ENCODE data around the gene ENTPD2. TPM values are rescaled to one million over a fixed set of nuclear protein-coding genes. Genes with fewer than 3 reads are reported as not detected.

ENTPD2 gene
- total RNA-seq, 1 experiment from 2014 or later: 8.3 TPM

DNA sequence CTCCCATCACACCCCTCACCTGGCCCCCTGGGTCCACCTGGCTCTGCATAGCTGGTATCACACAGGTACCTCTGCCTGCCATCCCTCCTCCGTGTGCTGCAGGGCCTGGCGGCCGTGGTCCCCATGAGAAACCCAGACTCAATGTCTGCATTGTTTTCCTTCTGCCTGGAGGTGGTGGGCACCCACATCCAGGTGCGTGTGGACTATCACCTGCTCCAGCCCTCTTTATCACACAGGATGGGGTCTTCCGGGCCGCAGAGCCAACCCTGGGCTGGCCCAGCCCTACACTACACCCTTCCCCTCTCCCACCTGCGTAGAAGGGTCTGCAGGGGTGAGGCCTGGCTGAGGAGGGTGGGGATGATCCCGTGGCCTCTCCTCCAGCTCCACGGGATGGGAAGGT is 14.9 kb downstream of the ENTPD2 start (continued):
- TF ChIP-seq, protein P1, sequence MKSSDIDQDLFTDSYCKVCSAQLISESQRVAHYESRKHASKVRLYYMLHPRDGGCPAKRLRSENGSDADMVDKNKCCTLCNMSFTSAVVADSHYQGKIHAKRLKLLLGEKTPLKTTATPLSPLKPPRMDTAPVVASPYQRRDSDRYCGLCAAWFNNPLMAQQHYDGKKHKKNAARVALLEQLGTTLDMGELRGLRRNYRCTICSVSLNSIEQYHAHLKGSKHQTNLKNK (CRISPR knock-in tag; IDR thresholded peaks at IDR 0.05): no peak

DNA sequence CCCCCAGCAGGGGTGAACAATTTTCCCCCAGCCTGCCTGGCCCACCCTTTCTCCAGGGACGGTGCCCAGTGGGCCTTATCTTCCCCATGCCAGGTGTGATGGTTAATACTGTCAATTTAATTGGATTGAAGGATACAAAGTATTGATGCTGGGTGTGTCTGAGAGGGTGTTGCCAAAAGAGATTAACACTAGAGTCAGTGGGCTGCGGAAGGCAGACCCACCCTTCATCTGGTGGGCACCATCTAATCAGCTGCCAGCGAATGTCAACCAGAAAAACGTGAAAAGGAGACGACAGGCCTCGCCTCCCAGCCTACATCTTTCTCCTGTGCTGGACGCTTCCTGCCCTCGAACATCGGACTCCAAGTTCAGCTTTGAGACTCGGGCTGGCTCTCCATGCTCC is 16.4 kb downstream of the ENTPD2 start:
- H3K27me3 Mint-ChIP-seq (ENCODE audit: low read depth): no peaks in the 10 kb centered on the region
- POLR2A ChIA-PET: no interaction called here
- H3K4me1 Mint-ChIP-seq: no peaks in the 10 kb centered on the region
- ATAC-seq (no peak), DNase-seq (ENCODE audit: low spot score) (no peak)
- no peaks in the 10 kb centered on the region for H3K9me3 Mint-ChIP-seq
- no peak overlapping the region for H3K4me3 Mint-ChIP-seq
- no peak for TF ChIP-seq GTF2I (CRISPR knock-in tag; conservative IDR thresholded peaks at IDR 0.05)
- TF ChIP-seq ETV6 (CRISPR knock-in tag; IDR thresholded peaks at IDR 0.05): no peak
- TF ChIP-seq RELA (CRISPR knock-in tag; IDR thresholded peaks at IDR 0.05; ENCODE audit: borderline replicate concordance): no peak
- no peak for TF ChIP-seq HMGA2 (CRISPR knock-in tag; IDR thresholded peaks at IDR 0.05)
- TF ChIP-seq TEAD4 (CRISPR knock-in tag; IDR thresholded peaks at IDR 0.05): no peak
- no peak for TF ChIP-seq EMX1 (CRISPR knock-in tag; IDR thresholded peaks at IDR 0.05)
- TF ChIP-seq JUN (CRISPR knock-in tag; IDR thresholded peaks at IDR 0.05): no peak
- no peak for TF ChIP-seq CREB1 (CRISPR knock-in tag; IDR thresholded peaks at IDR 0.05)
- TF ChIP-seq, protein P2, sequence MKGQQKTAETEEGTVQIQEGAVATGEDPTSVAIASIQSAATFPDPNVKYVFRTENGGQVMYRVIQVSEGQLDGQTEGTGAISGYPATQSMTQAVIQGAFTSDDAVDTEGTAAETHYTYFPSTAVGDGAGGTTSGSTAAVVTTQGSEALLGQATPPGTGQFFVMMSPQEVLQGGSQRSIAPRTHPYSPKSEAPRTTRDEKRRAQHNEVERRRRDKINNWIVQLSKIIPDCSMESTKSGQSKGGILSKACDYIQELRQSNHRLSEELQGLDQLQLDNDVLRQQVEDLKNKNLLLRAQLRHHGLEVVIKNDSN (CRISPR knock-in tag; IDR thresholded peaks at IDR 0.05): no peak
- no peak for TF ChIP-seq GABPB1 (CRISPR knock-in tag; IDR thresholded peaks at IDR 0.05)
- TF ChIP-seq ELF4 (CRISPR knock-in tag; IDR thresholded peaks at IDR 0.05; ENCODE audit: low read depth): no peak
- no peak for TF ChIP-seq FOXK1 (CRISPR knock-in tag; IDR thresholded peaks at IDR 0.05)
- TF ChIP-seq RORB (CRISPR knock-in tag; IDR thresholded peaks at IDR 0.05): no peak
- TF ChIP-seq ZNF232 (CRISPR knock-in tag; IDR thresholded peaks at IDR 0.05): no peak
- TF ChIP-seq MYBL2 (CRISPR knock-in tag; IDR thresholded peaks at IDR 0.05): no peak
- TF ChIP-seq FOXJ3 (CRISPR knock-in tag; IDR thresholded peaks at IDR 0.05; ENCODE audit: borderline replicate concordance): no peak
- no peak for TF ChIP-seq TEAD1 (CRISPR knock-in tag; IDR thresholded peaks at IDR 0.05)
- no peak overlapping the region for H3K27ac Mint-ChIP-seq
- H3K36me3 Mint-ChIP-seq: peaks cover 5% of the 10 kb centered on the region; the same call in 1 of the 2 replicates
- CTCF ChIA-PET: interaction anchor here (1.1 to 4.9 kb wide), 4 partner anchors 8 to 152 kb away, joined by 3 to 63 read pairs (median 14); partner anchors contain the start of genes NPDC1 and SSNA1

DNA sequence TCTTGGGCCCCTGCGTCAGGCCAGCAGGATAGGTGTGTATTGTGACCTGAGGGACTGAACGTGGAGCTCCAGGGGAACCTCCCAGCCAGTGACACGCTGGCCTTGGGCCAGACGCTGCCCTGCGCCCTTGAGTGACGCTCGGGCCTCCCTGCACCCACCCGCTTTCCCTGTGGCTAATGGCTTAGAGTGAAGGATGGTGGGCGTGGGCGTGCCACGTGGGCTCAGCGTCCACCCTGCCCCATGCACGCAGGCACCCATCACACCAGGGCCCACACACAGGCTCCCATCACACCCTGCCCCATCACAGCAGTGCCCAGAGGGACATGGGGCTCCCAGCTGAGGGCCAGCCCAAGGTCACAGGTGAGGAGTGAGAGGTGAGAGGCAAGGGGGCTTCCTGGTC is 16.8 kb downstream of the ENTPD2 start:
- H3K27me3 Mint-ChIP-seq (ENCODE audit: low read depth): no peaks in the 10 kb centered on the region
- H3K27ac Mint-ChIP-seq: no peak overlapping the region
- H3K36me3 Mint-ChIP-seq: peaks cover 5% of the 10 kb centered on the region; the same call in 1 of the 2 replicates
- H3K4me3 Mint-ChIP-seq: no peak overlapping the region
- H3K9me3 Mint-ChIP-seq: no peaks in the 10 kb centered on the region
- TF ChIP-seq NFATC4 (CRISPR knock-in tag; IDR thresholded peaks at IDR 0.05) (no peak), RORB (CRISPR knock-in tag; IDR thresholded peaks at IDR 0.05) (no peak), ZBTB21 (CRISPR knock-in tag; IDR thresholded peaks at IDR 0.05; ENCODE audit: borderline replicate concordance) (no peak), TEAD1 (CRISPR knock-in tag; IDR thresholded peaks at IDR 0.05) (no peak), ZNF671 (CRISPR knock-in tag; IDR thresholded peaks at IDR 0.05) (no peak), JUN (CRISPR knock-in tag; IDR thresholded peaks at IDR 0.05) (no peak), ZNF317 (CRISPR knock-in tag; IDR thresholded peaks at IDR 0.05; ENCODE audit: borderline replicate concordance, low read depth) (no peak), CBFB (CRISPR knock-in tag; IDR thresholded peaks at IDR 0.05; ENCODE audit: low read depth) (no peak), JAZF1 (CRISPR knock-in tag; IDR thresholded peaks at IDR 0.05) (no peak), FOXJ3 (CRISPR knock-in tag; IDR thresholded peaks at IDR 0.05; ENCODE audit: borderline replicate concordance) (no peak), ZNF423 (CRISPR knock-in tag; IDR thresholded peaks at IDR 0.05) (no peak), SOX15 (CRISPR knock-in tag; IDR thresholded peaks at IDR 0.05) (no peak), GABPB1 (CRISPR knock-in tag; IDR thresholded peaks at IDR 0.05) (no peak), ZNF138 (CRISPR knock-in tag; conservative IDR thresholded peaks at IDR 0.05) (no peak)
- TF ChIP-seq, protein P1 (CRISPR knock-in tag; IDR thresholded peaks at IDR 0.05): no peak
- TF ChIP-seq, protein P3, sequence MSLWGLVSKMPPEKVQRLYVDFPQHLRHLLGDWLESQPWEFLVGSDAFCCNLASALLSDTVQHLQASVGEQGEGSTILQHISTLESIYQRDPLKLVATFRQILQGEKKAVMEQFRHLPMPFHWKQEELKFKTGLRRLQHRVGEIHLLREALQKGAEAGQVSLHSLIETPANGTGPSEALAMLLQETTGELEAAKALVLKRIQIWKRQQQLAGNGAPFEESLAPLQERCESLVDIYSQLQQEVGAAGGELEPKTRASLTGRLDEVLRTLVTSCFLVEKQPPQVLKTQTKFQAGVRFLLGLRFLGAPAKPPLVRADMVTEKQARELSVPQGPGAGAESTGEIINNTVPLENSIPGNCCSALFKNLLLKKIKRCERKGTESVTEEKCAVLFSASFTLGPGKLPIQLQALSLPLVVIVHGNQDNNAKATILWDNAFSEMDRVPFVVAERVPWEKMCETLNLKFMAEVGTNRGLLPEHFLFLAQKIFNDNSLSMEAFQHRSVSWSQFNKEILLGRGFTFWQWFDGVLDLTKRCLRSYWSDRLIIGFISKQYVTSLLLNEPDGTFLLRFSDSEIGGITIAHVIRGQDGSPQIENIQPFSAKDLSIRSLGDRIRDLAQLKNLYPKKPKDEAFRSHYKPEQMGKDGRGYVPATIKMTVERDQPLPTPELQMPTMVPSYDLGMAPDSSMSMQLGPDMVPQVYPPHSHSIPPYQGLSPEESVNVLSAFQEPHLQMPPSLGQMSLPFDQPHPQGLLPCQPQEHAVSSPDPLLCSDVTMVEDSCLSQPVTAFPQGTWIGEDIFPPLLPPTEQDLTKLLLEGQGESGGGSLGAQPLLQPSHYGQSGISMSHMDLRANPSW (CRISPR knock-in tag; conservative IDR thresholded peaks at IDR 0.05; ENCODE audit: low read depth): no peak
- TF ChIP-seq, protein P4, sequence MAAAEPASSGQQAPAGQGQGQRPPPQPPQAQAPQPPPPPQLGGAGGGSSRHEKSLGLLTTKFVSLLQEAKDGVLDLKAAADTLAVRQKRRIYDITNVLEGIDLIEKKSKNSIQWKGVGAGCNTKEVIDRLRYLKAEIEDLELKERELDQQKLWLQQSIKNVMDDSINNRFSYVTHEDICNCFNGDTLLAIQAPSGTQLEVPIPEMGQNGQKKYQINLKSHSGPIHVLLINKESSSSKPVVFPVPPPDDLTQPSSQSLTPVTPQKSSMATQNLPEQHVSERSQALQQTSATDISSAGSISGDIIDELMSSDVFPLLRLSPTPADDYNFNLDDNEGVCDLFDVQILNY (CRISPR knock-in tag; IDR thresholded peaks at IDR 0.05): no peak
- POLR2A ChIA-PET: no interaction called here
- CTCF ChIA-PET: interaction anchor here (0.8 to 4.9 kb wide), 6 partner anchors 8 to 200 kb away, joined by 3 to 117 read pairs (median 14); partner anchors contain the start of genes NPDC1, PTGDS and SSNA1
- ATAC-seq (no peak), DNase-seq (ENCODE audit: low spot score) (no peak)
- no peaks in the 10 kb centered on the region for H3K4me1 Mint-ChIP-seq
